H9 (cell line): ENCODE data around the gene ZCCHC7. TPM values are rescaled to one million over a fixed set of nuclear protein-coding genes. Genes with fewer than 3 reads are reported as not detected.
A peak's percentile ranks its signal among the peaks of the same experiment; 100 is the strongest.

Source experiments
- DNase-seq: peaks from one replicate; pipeline ENCODE4 v3.0.0-alpha.2; 2017
- H2AFZ ChIP-seq: one replicate; pipeline ENCODE4 v1.6.1; 2013; ENCODE audit warnings: mild to moderate bottlenecking, low read length, control low read depth, moderate library complexity
- H2AK5ac ChIP-seq: 2 replicates; pipeline ENCODE4 v1.6.1; 2013; ENCODE audit warnings: low read length, control low read depth, mixed read lengths; ENCODE audit not compliant: insufficient read length
- H2BK120ac ChIP-seq: one replicate; pipeline ENCODE4 v1.6.1; 2013; ENCODE audit warnings: low read depth, mild to moderate bottlenecking, low read length, control low read depth, inconsistent platforms; ENCODE audit not compliant: poor library complexity, severe bottlenecking
- H2BK12ac ChIP-seq: 2 replicates; pipeline ENCODE4 v1.6.1; 2013; ENCODE audit warnings: low read length, control low read depth, mixed read lengths, low read depth; ENCODE audit not compliant: insufficient read length
- H2BK15ac ChIP-seq: 2 replicates; pipeline ENCODE4 v1.6.1; 2013; ENCODE audit warnings: low read depth, low read length, control low read depth
- H2BK20ac ChIP-seq: one replicate; pipeline ENCODE4 v1.6.1; 2013; ENCODE audit warnings: low read depth, mild to moderate bottlenecking, low read length, control low read depth, inconsistent platforms; ENCODE audit not compliant: poor library complexity, severe bottlenecking
- H2BK5ac ChIP-seq: 2 replicates; pipeline ENCODE4 v1.6.1; 2013; ENCODE audit warnings: low read length, control low read depth, mixed read lengths; ENCODE audit not compliant: insufficient read length
- H3K14ac ChIP-seq: 2 replicates; pipeline ENCODE4 v1.6.1; 2013; ENCODE audit warnings: low read length, control low read depth; ENCODE audit not compliant: insufficient read depth
- H3K18ac ChIP-seq: 2 replicates; pipeline ENCODE4 v1.6.1; 2013; ENCODE audit warnings: low read depth, mild to moderate bottlenecking, mixed read lengths, low read length, control low read depth; ENCODE audit not compliant: insufficient read length
- H3K23ac ChIP-seq: 2 replicates; pipeline ENCODE4 v1.6.1; 2013; ENCODE audit warnings: low read length, control low read depth, mixed read lengths, low read depth; ENCODE audit not compliant: insufficient read length
- H3K23me2 ChIP-seq: 2 replicates; pipeline ENCODE4 v1.6.1; 2013; ENCODE audit warnings: low read depth, mild to moderate bottlenecking, mixed read lengths, low read length, control low read depth; ENCODE audit not compliant: insufficient read length, poor library complexity, severe bottlenecking
- H3K27ac ChIP-seq: 2 replicates; pipeline ENCODE4 v1.5.1; 2013; ENCODE audit warnings: low read length, control low read depth, mixed read lengths, low read depth; ENCODE audit not compliant: insufficient read length
- H3K27me3 ChIP-seq: 2 replicates; pipeline ENCODE4 v1.6.1; 2013; ENCODE audit warnings: low read length, control low read depth, inconsistent platforms; ENCODE audit not compliant: insufficient read depth
- H3K4ac ChIP-seq: 2 replicates; pipeline ENCODE4 v1.6.1; 2013; ENCODE audit warnings: low read depth, mild to moderate bottlenecking, control low read depth, inconsistent platforms, low read length, moderate library complexity
- H3K4me1 ChIP-seq: 2 replicates; pipeline ENCODE4 v1.6.1; 2013; ENCODE audit warnings: low read length, control low read depth, inconsistent platforms; ENCODE audit not compliant: insufficient read depth
- H3K4me2 ChIP-seq: 2 replicates; pipeline ENCODE4 v1.6.1; 2013; ENCODE audit warnings: low read length, control low read depth, mixed read lengths; ENCODE audit not compliant: insufficient read length, insufficient read depth
- H3K56ac ChIP-seq: 2 replicates; pipeline ENCODE4 v1.6.1; 2013; ENCODE audit warnings: low read depth, mild to moderate bottlenecking, mixed read lengths, low read length, control low read depth; ENCODE audit not compliant: insufficient read length
- H3K79me1 ChIP-seq: 2 replicates; pipeline ENCODE4 v1.6.1; 2013; ENCODE audit warnings: low read depth, mild to moderate bottlenecking, moderate library complexity, low read length, control low read depth, inconsistent platforms; ENCODE audit not compliant: insufficient read depth, poor library complexity, severe bottlenecking
- H3K79me2 ChIP-seq: 2 replicates; pipeline ENCODE4 v1.6.1; 2013; ENCODE audit warnings: low read length, control low read depth, inconsistent platforms; ENCODE audit not compliant: insufficient read depth
- H3K9ac ChIP-seq: 2 replicates; pipeline ENCODE4 v1.6.1; 2013; ENCODE audit warnings: low read length, control low read depth, mixed read lengths; ENCODE audit not compliant: insufficient read length; ENCODE audit errors: extremely low read depth
- H3K9me3 ChIP-seq: one replicate; pipeline ENCODE4 v1.6.1; 2013; ENCODE audit warnings: low read depth, low read length, inconsistent platforms; ENCODE audit not compliant: control insufficient read depth
- H3T11ph ChIP-seq: one replicate; pipeline ENCODE4 v1.6.1; 2013; ENCODE audit warnings: mild to moderate bottlenecking, low read length, control low read depth, inconsistent platforms
- H4K20me1 ChIP-seq: one replicate; pipeline ENCODE4 v1.6.1; 2013; ENCODE audit not compliant: control insufficient read depth, insufficient read length, insufficient read depth
- H4K5ac ChIP-seq: 2 replicates; pipeline ENCODE4 v1.6.1; 2013; ENCODE audit warnings: low read depth, mild to moderate bottlenecking, mixed read lengths, low read length, control low read depth; ENCODE audit not compliant: insufficient read length
- H4K8ac ChIP-seq: replicated peaks from 2 replicates; pipeline ENCODE4 v1.6.1; 2013; ENCODE audit warnings: low read length, control low read depth, mixed read lengths, low read depth; ENCODE audit not compliant: insufficient read length
- H4K91ac ChIP-seq: 2 replicates; pipeline ENCODE4 v1.6.1; 2013; ENCODE audit warnings: low read depth, mild to moderate bottlenecking, moderate library complexity, mixed read lengths, low read length, control low read depth; ENCODE audit not compliant: insufficient read length
- H3K27ac Mint-ChIP-seq, 3 experiments: 2 replicates in 2 of 3; 3 replicates in 1 of 3; pipeline ENCODE4 v1.8.0; 2020 to 2021; ENCODE audit warnings: mixed read lengths in 3 of 3, mild to moderate bottlenecking in 1 of 3, moderate library complexity in 1 of 3
- H3K27me3 Mint-ChIP-seq: 2 replicates; pipeline ENCODE4 v1.8.0; 2021; ENCODE audit warnings: low read depth, mild to moderate bottlenecking, moderate library complexity, mixed read lengths
- H3K36me3 Mint-ChIP-seq, 3 experiments: 2 replicates in 2 of 3; 3 replicates in 1 of 3; pipeline ENCODE4 v1.8.0; 2020 to 2021; ENCODE audit warnings: low read depth in 3 of 3, mixed read lengths in 3 of 3; ENCODE audit not compliant: insufficient read depth in 1 of 3
- H3K4me1 Mint-ChIP-seq, 2 experiments: 2 replicates each; pipeline ENCODE4 v1.8.0; 2020; ENCODE audit warnings: mixed read lengths in 2 of 2
- H3K4me3 Mint-ChIP-seq, 2 experiments: 2 replicates in 1 of 2; 3 replicates in 1 of 2; pipeline ENCODE4 v1.8.0; 2020 to 2021; ENCODE audit warnings: mild to moderate bottlenecking in 2 of 2, mixed read lengths in 2 of 2, moderate library complexity in 1 of 2
- H3K9me3 Mint-ChIP-seq, 2 experiments: 2 replicates in 1 of 2; 3 replicates in 1 of 2; pipeline ENCODE4 v1.8.0; 2020; ENCODE audit warnings: mild to moderate bottlenecking in 2 of 2, mixed read lengths in 2 of 2, moderate library complexity in 1 of 2
- WGBS: extraction: QIAGEN DNeasy Blood & Tissue Kit; methylation state at CpG from one replicate; pipeline ENCODE4 v1.1.7; 2013; ENCODE audit warnings: missing lambda C conversion rate, low lambda C conversion rate, mixed read lengths; ENCODE audit not compliant: insufficient read length; ENCODE audit errors: extremely low coverage; 5-methylcytosine and 5-hydroxymethylcytosine counted together
- total RNA-seq: library from RNA; stranded (reverse); gene quantifications from 2 replicates; pipeline ENCODE4 v1.2.1, GENCODE V29; 2021
- TF ChIP-seq, protein P1 (sequence below): fragments of 200-600 bp; sonication (generic); conservative IDR thresholded peaks from 3 replicates; pipeline ENCODE4 v1.8.0; 2021; ENCODE audit warnings: antibody characterized with exemption, mild to moderate bottlenecking

Gene ZCCHC7
- total RNA-seq, 1 experiment from 2014 or later: 20.3 TPM

DNA sequence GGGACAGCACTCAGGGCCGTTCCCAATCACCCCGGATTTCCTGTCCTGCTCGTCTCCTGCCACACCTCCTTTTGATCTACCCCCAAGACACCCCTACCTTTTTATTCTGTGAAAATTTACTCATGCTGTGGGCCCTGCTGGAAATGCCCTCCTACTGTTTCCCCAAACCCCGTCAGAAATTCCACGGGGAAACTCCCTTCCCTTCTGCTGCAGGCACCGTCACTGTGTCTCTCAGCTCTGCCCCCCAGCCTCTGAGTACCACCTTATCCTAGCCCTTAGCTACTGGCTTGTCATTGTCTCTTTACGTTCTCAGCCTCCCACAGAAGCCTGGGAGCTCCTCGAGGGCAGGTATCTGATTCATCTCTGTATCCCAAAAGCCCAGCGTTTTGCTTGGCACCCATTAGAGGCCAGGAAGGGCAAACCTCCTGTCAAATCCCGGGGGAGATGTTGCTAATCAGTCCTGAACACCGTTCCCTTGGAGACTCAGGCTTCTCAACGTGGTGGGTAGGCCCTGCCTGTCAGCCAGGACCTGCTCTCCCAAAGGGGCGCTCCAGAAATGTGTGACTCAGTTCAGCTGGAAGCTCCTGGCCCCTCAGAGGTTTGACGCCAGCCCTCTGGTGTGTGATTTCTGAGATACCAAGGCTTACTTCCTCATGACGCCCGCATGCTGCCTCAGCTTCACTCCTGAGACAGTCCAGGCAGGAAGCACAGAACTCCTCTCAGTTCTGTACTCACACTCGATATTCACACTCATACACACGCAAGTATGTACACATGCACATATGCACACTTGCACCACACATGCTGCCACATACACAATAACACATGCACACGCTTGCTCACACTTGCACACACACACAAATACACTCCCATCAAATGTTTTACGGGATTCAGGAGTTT lies 251.4 kb downstream of the ZCCHC7 start:
- Histone ChIP-seq H2BK12ac (no peak overlapping the region), H2BK20ac (no peak overlapping the region), H2BK5ac (no peak overlapping the region), H3K9me3 (no peaks in the 10 kb centered on the region), H3T11ph (no peak overlapping the region), H3K4me2 (no peak overlapping the region), H4K20me1 (no peaks in the 10 kb centered on the region), H3K79me2 (no peaks in the 10 kb centered on the region), H4K5ac (no peak overlapping the region), H3K27ac (no peak overlapping the region), H3K56ac (no peak overlapping the region), H4K8ac (no peak overlapping the region), H3K27me3 (no peaks in the 10 kb centered on the region), H3K23me2 (no peaks in the 10 kb centered on the region), H2BK120ac (no peak overlapping the region), H2AFZ (no peak overlapping the region), H3K79me1 (no peaks in the 10 kb centered on the region), H3K18ac (peak overlapping the region; percentile 15), H3K4ac (no peak overlapping the region), H2BK15ac (no peak overlapping the region), H4K91ac (no peak overlapping the region), H3K14ac (no peak overlapping the region), H3K4me1 (no peaks in the 10 kb centered on the region), H3K23ac (no peak overlapping the region), H3K9ac (no peak overlapping the region), H2AK5ac (no peak overlapping the region)
- Mint-ChIP-seq H3K27ac (no peak overlapping the region), H3K27me3 (peaks cover 2% of the 10 kb centered on the region), H3K36me3 (no peaks in the 10 kb centered on the region; a peak in 1 of 7 replicates), H3K9me3 (no peaks in the 10 kb centered on the region), H3K4me3 (no peak overlapping the region; a peak in 1 of 5 replicates), H3K4me1 (peaks cover 6 to 11% of the 10 kb centered on the region in 2 experiments)
- WGBS: no CpG with 5 or more reads among the region's 20 CpGs
- TF ChIP-seq, protein P1, sequence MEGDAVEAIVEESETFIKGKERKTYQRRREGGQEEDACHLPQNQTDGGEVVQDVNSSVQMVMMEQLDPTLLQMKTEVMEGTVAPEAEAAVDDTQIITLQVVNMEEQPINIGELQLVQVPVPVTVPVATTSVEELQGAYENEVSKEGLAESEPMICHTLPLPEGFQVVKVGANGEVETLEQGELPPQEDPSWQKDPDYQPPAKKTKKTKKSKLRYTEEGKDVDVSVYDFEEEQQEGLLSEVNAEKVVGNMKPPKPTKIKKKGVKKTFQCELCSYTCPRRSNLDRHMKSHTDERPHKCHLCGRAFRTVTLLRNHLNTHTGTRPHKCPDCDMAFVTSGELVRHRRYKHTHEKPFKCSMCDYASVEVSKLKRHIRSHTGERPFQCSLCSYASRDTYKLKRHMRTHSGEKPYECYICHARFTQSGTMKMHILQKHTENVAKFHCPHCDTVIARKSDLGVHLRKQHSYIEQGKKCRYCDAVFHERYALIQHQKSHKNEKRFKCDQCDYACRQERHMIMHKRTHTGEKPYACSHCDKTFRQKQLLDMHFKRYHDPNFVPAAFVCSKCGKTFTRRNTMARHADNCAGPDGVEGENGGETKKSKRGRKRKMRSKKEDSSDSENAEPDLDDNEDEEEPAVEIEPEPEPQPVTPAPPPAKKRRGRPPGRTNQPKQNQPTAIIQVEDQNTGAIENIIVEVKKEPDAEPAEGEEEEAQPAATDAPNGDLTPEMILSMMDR: no peak
- DNase-seq: no peak
